H1 (cell line): ENCODE data around the gene IRF4. TPM values are rescaled to one million over a fixed set of nuclear protein-coding genes. Genes with fewer than 3 reads are reported as not detected.

Experiments
- CTCF ChIA-PET: fragments of 300-600 bp; sonication (Branson Sonifier 250); formaldehyde crosslinking; loops from one replicate; lab custom pipeline; 2021; ENCODE audit not compliant: partially characterized antibody; lab: Charles Lee
- POLR2A ChIA-PET: fragments of 300-600 bp; sonication (Branson Sonifier 250); formaldehyde crosslinking; loops from one replicate; lab custom pipeline; 2021; ENCODE audit warnings: inconsistent platforms; ENCODE audit not compliant: partially characterized antibody; lab: Charles Lee
- DNase-seq, 2 experiments: peaks; one replicate each; pipeline versions ENCODE4 v3.0.0 to v3.0.0-alpha.2; 2010 to 2022; ENCODE audit warnings: low spot score in 2 of 2, low read depth in 1 of 2, mixed read lengths in 1 of 2
- FAIRE-seq: peaks from 2 replicates; lab custom pipeline; 2011; peaks lifted over from hg19 to GRCh38; lab: Jason Lieb, UNC
- H2AFZ ChIP-seq: 2 replicates; pipeline ENCODE4 v1.8.1; 2012; ENCODE audit warnings: low read length, inconsistent platforms
- H2AK5ac ChIP-seq: 2 replicates; pipeline ENCODE4 v1.6.1; 2013; ENCODE audit warnings: low read depth, low read length
- H2BK120ac ChIP-seq: replicated peaks from 2 replicates; pipeline ENCODE3; 2013; ENCODE audit warnings: low read depth, low read length, inconsistent platforms
- H2BK12ac ChIP-seq: 2 replicates; pipeline ENCODE4 v1.6.1; 2013; ENCODE audit warnings: low read depth, low read length
- H2BK15ac ChIP-seq: 2 replicates; pipeline ENCODE4 v1.6.1; 2013; ENCODE audit warnings: low read length
- H2BK20ac ChIP-seq: 2 replicates; pipeline ENCODE4 v1.6.1; 2013; ENCODE audit warnings: low read length
- H2BK5ac ChIP-seq: 2 replicates; pipeline ENCODE4 v1.6.1; 2013; ENCODE audit warnings: low read depth, low read length
- H3K14ac ChIP-seq: 2 replicates; pipeline ENCODE4 v1.6.1; 2013; ENCODE audit warnings: inconsistent platforms; ENCODE audit not compliant: insufficient read length
- H3K18ac ChIP-seq: 2 replicates; pipeline ENCODE4 v1.6.1; 2013; ENCODE audit warnings: low read length; ENCODE audit errors: extremely low read depth
- H3K23ac ChIP-seq: 2 replicates; pipeline ENCODE4 v1.6.1; 2013; ENCODE audit warnings: inconsistent platforms; ENCODE audit not compliant: insufficient read length
- H3K23me2 ChIP-seq: 2 replicates; pipeline ENCODE4 v1.6.1; 2013; ENCODE audit warnings: low read depth, low read length
- H3K27ac ChIP-seq: 2 replicates; pipeline ENCODE4 v1.6.1; 2011; ENCODE audit warnings: low read depth, low read length, inconsistent platforms
- H3K27me3 ChIP-seq, 4 experiments: replicated peaks in 1 of 4; 1 replicate in 1 of 4; 2 replicates in 3 of 4; pipeline versions ENCODE4 v1.6.1 to v1.8.1; 2011 to 2013; ENCODE audit warnings: low read length in 3 of 4, mild to moderate bottlenecking in 3 of 4, inconsistent platforms in 2 of 4, mixed read lengths in 2 of 4, moderate library complexity in 1 of 4; ENCODE audit not compliant: control insufficient read depth in 3 of 4, insufficient read depth in 3 of 4; ENCODE audit errors: extremely low read depth in 1 of 4
- H3K36me3 ChIP-seq, 4 experiments: 2 replicates each; pipeline versions ENCODE4 v1.6.1 to v1.8.1; 2011 to 2013; ENCODE audit warnings: mild to moderate bottlenecking in 4 of 4, low read length in 3 of 4, moderate library complexity in 2 of 4, control low read depth in 1 of 4, inconsistent platforms in 1 of 4; ENCODE audit not compliant: insufficient read depth in 4 of 4, control insufficient read depth in 2 of 4
- H3K4ac ChIP-seq: replicated peaks from 2 replicates; pipeline ENCODE3; 2013; ENCODE audit warnings: low read length, low read depth, mixed read lengths, inconsistent platforms; ENCODE audit not compliant: insufficient read length
- H3K4me1 ChIP-seq, 4 experiments: replicated peaks in 1 of 4; 1 replicate in 1 of 4; 2 replicates in 3 of 4; pipeline versions ENCODE4 v1.6.1 to v1.8.1; 2011 to 2013; ENCODE audit warnings: low read length in 3 of 4, inconsistent platforms in 2 of 4, mixed read lengths in 1 of 4; ENCODE audit not compliant: insufficient read depth in 4 of 4, control insufficient read depth in 3 of 4
- H3K4me2 ChIP-seq, 2 experiments: 2 replicates each; pipeline versions ENCODE4 v1.6.1 to v1.8.1; 2011 to 2013; ENCODE audit warnings: low read depth in 2 of 2, low read length in 2 of 2, control low read depth in 1 of 2, inconsistent platforms in 1 of 2, mild to moderate bottlenecking in 1 of 2; ENCODE audit not compliant: insufficient read depth in 1 of 2
- H3K4me3 ChIP-seq, 4 experiments: fragments of 200-600, 300-600 bp in 1 of 4; sonication (generic), shearing (Covaris generic), sonication (Bioruptor Twin) in 1 of 4; 2 replicates each; pipeline versions ENCODE4 v1.5.1 to v1.8.1; 2011 to 2016; ENCODE audit warnings: low read length in 4 of 4, low read depth in 3 of 4, control low read depth in 2 of 4, inconsistent platforms in 2 of 4, mild to moderate bottlenecking in 2 of 4, mixed read lengths in 1 of 4, moderate library complexity in 1 of 4; ENCODE audit not compliant: insufficient read depth in 2 of 4; ENCODE audit errors: extremely low read depth in 1 of 4
- H3K56ac ChIP-seq: replicated peaks from 2 replicates; pipeline ENCODE3; 2013; ENCODE audit warnings: low read depth, mild to moderate bottlenecking, mixed read lengths, low read length, inconsistent platforms; ENCODE audit not compliant: insufficient read length
- H3K79me1 ChIP-seq: 2 replicates; pipeline ENCODE4 v1.6.1; 2013; ENCODE audit warnings: low read depth, low read length, control low read depth
- H3K79me2 ChIP-seq, 2 experiments: 2 replicates each; pipeline versions ENCODE4 v1.6.1 to v1.8.1; 2012 to 2013; ENCODE audit warnings: low read length in 2 of 2, mild to moderate bottlenecking in 2 of 2, inconsistent platforms in 1 of 2; ENCODE audit not compliant: insufficient read depth in 2 of 2, control insufficient read depth in 1 of 2
- H3K9ac ChIP-seq, 4 experiments: replicated peaks in 1 of 4; 1 replicate in 1 of 4; 2 replicates in 3 of 4; pipeline versions ENCODE4 v1.6.1 to v1.8.1; 2011 to 2013; ENCODE audit warnings: low read depth in 3 of 4, low read length in 3 of 4, control low read depth in 2 of 4, mild to moderate bottlenecking in 2 of 4, moderate library complexity in 2 of 4, inconsistent platforms in 1 of 4; ENCODE audit errors: extremely low read depth in 1 of 4
- H3K9me3 ChIP-seq, 2 experiments: 2 replicates each; pipeline versions ENCODE4 v1.6.1 to v1.8.1; 2012 to 2013; ENCODE audit warnings: mild to moderate bottlenecking in 2 of 2, moderate library complexity in 2 of 2, control low read depth in 1 of 2, inconsistent platforms in 1 of 2, low read depth in 1 of 2, low read length in 1 of 2, mixed read lengths in 1 of 2; ENCODE audit not compliant: insufficient read depth in 2 of 2
- H4K20me1 ChIP-seq, 2 experiments: replicated peaks in 1 of 2; 2 replicates each; pipeline versions ENCODE3 to v1.8.1; 2011 to 2013; ENCODE audit warnings: inconsistent platforms in 2 of 2, low read length in 2 of 2, mild to moderate bottlenecking in 1 of 2; ENCODE audit not compliant: insufficient read depth in 2 of 2, control insufficient read depth in 1 of 2
- H4K5ac ChIP-seq: 2 replicates; pipeline ENCODE4 v1.6.1; 2013; ENCODE audit warnings: low read length, low read depth, mixed read lengths, inconsistent platforms; ENCODE audit not compliant: insufficient read length
- H4K8ac ChIP-seq: 2 replicates; pipeline ENCODE4 v1.8.0; 2013; ENCODE audit warnings: mild to moderate bottlenecking, moderate library complexity, low read length, inconsistent platforms; ENCODE audit not compliant: insufficient read depth; ENCODE audit errors: extremely low read depth
- H4K91ac ChIP-seq: replicated peaks from 2 replicates; pipeline ENCODE3; 2013; ENCODE audit warnings: low read length, mixed read lengths, inconsistent platforms; ENCODE audit not compliant: insufficient read length
- CEBPB ChIP-seq: IDR thresholded peaks from 2 replicates; pipeline ENCODE4 v1.6.1; 2012; ENCODE audit warnings: low read depth, low read length
- CREB1 ChIP-seq: IDR thresholded peaks from 2 replicates; pipeline ENCODE4 v1.6.1; 2012; ENCODE audit warnings: inconsistent platforms
- NANOG ChIP-seq: IDR thresholded peaks from 2 replicates; pipeline ENCODE4 v1.6.1; 2011; ENCODE audit warnings: low read length, low read depth, mild to moderate bottlenecking, inconsistent platforms; ENCODE audit not compliant: insufficient read depth, poor library complexity, severe bottlenecking
- NRF1 ChIP-seq: IDR thresholded peaks from 2 replicates; pipeline ENCODE4 v1.6.1; 2011; ENCODE audit warnings: mild to moderate bottlenecking, low read depth, low read length, improper control_type of control experiment
- SIN3A ChIP-seq, 2 experiments: IDR thresholded peaks in 1 of 2; conservative IDR thresholded peaks in 1 of 2; 2 replicates each; pipeline ENCODE4 v1.6.1; 2011 to 2012; ENCODE audit warnings: low read length in 2 of 2, improper control_type of control experiment in 1 of 2, low read depth in 1 of 2, mild to moderate bottlenecking in 1 of 2
- SP1 ChIP-seq: IDR thresholded peaks from 2 replicates; pipeline ENCODE4 v1.6.1; 2011; ENCODE audit warnings: low read depth, low read length
- SRF ChIP-seq: IDR thresholded peaks from 2 replicates; pipeline ENCODE4 v1.6.1; 2011; ENCODE audit warnings: mild to moderate bottlenecking, low read depth, low read length, moderate library complexity
- TEAD4 ChIP-seq: IDR thresholded peaks from 2 replicates; pipeline ENCODE4 v1.6.1; 2012; ENCODE audit warnings: low read depth, low read length, inconsistent platforms, mixed read lengths
- WGBS, 2 experiments: shearing (Covaris generic) in 1 of 2; methylation state at CpG; one replicate each; pipeline versions ENCODE4 v1.1.6 to v1.1.7; 2013 to 2015; ENCODE audit warnings: low lambda C conversion rate in 2 of 2, mixed read lengths in 2 of 2, inconsistent platforms in 1 of 2, low coverage in 1 of 2, missing lambda C conversion rate in 1 of 2; ENCODE audit not compliant: insufficient replicate concordance in 2 of 2, insufficient coverage in 1 of 2, insufficient read length in 1 of 2; ENCODE audit errors: extremely low coverage in 1 of 2, missing lambda C conversion rate in 1 of 2; 5-methylcytosine and 5-hydroxymethylcytosine counted together
- polyA plus RNA-seq, 7 experiments: library from polyadenylated mRNA; depleted of rRNA in 3 of 7; stranded (reverse) in 5 of 7; unstranded in 2 of 7; fragments of >200 nt in 5 of 7; fragments of 200-250 nt in 2 of 7; gene quantifications; 1 replicate in 5 of 7; 2 replicates in 1 of 7; 4 replicates in 1 of 7; pipeline versions ENCODE4 v1.2.1 to v1.2.3, GENCODE V29; 2011 to 2013; ENCODE audit warnings: missing spikeins in 2 of 7, mixed read lengths in 2 of 7
- total RNA-seq: library from RNA; stranded (reverse); fragmentation: NEBNext Ultra II Directional; extraction: Animal tissue kit (Norgen Biotek cat#: 25700); gene quantifications from 2 replicates; pipeline ENCODE4 v1.2.1, GENCODE V29; 2021
- TF ChIP-seq, protein P1 (sequence below): IDR thresholded peaks from 2 replicates; pipeline ENCODE4 v1.6.1; 2011; ENCODE audit warnings: low read depth, mild to moderate bottlenecking, low read length; ENCODE audit not compliant: insufficient read depth
- TF ChIP-seq, protein P2 (sequence below), 3 experiments: IDR thresholded peaks; 1 replicate in 2 of 3; 2 replicates in 1 of 3; pipeline versions ENCODE4 v1.5.1 to v1.6.1; 2011; ENCODE audit warnings: low read length in 3 of 3, mild to moderate bottlenecking in 3 of 3, inconsistent platforms in 2 of 3, low read depth in 1 of 3, moderate library complexity in 1 of 3; ENCODE audit not compliant: insufficient read depth in 1 of 3; ENCODE audit errors: control extremely low read depth in 1 of 3
- TF ChIP-seq, protein P3 (sequence below): IDR thresholded peaks from 2 replicates; pipeline ENCODE4 v1.6.1; 2012; ENCODE audit warnings: inconsistent platforms

The IRF4 gene
- total and polyA plus RNA-seq, 2 of the 8 experiments (the other 6 are each of a cell fraction or from before 2014, with no cell fraction given) = 0.77 to 2.1 TPM

DNA sequence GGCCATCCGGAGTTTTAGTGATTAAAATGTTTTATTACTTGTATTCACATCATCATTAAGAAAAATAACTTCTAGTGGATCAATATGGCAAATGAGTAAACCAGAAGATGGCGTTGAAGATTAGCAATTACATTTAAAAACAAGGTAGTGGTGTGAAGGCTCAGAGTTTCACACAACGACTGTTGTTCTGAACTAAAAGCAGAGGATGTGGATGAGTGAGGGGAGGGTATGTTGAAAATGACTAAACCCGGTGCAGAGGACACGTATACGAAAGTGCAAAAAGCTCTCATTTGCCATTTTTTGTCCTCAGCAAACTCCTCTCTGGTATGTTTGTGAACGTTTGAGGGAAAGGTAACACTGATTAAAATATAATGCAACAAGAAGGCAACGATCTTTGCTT lies 1.9 kb upstream of the IRF4 start:
- peaks cover 0 to 5% of the 10 kb centered on the region in 2 experiments for H4K20me1 ChIP-seq
- H3K79me2 ChIP-seq = no peaks in the 10 kb centered on the region
- H2BK120ac ChIP-seq = no peak overlapping the region
- no peak overlapping the region for H4K8ac ChIP-seq
- H3K79me1 ChIP-seq = no peaks in the 10 kb centered on the region
- no peak overlapping the region for H3K14ac ChIP-seq
- ChIA-PET POLR2A (no interaction called here), CTCF (interaction anchor here (1.0 kb wide), 2 partner anchors 17 to 141 kb away, joined by 3 to 4 read pairs; no protein-coding TSS in a partner anchor)
- H2AK5ac ChIP-seq = no peak overlapping the region
- no peak overlapping the region for H3K56ac ChIP-seq
- FAIRE-seq (no peak), DNase-seq (no peak)
- H3K18ac ChIP-seq = no peak overlapping the region
- H2AFZ ChIP-seq = no peak overlapping the region
- H3K23ac ChIP-seq = no peak overlapping the region
- H3K4me1 ChIP-seq = peaks cover 2 to 6% (median 4%) of the 10 kb centered on the region in 4 experiments; a peak in 4 of 7 replicates
- no peak overlapping the region for H3K9ac ChIP-seq
- H3K27ac ChIP-seq = no peak overlapping the region
- H4K5ac ChIP-seq = no peak overlapping the region
- no peak overlapping the region for H4K91ac ChIP-seq
- H3K4ac ChIP-seq = no peak overlapping the region
- no peaks in the 10 kb centered on the region for H3K9me3 ChIP-seq
- peaks cover 0 to 8% (median 0%) of the 10 kb centered on the region in 4 experiments; a peak in 1 of 8 replicates for H3K36me3 ChIP-seq
- 84% methylated on average over 8 of the region's 8 CpGs; no CpG with 5 or more reads in 1 of the 2 experiments for WGBS, 2 experiments
- H3K27me3 ChIP-seq = peaks cover 24 to 55% (median 52%) of the 10 kb centered on the region in 4 experiments
- no peak overlapping the region for H2BK15ac ChIP-seq
- H3K23me2 ChIP-seq = peaks cover 17% of the 10 kb centered on the region; the same call in 1 of the 2 replicates
- no peak overlapping the region for H2BK20ac ChIP-seq
- H3K4me3 ChIP-seq = no peak overlapping the region
- no peak overlapping the region for H2BK12ac ChIP-seq
- no peak overlapping the region for H3K4me2 ChIP-seq
- H2BK5ac ChIP-seq = no peak overlapping the region
- TF ChIP-seq SIN3A (conservative IDR thresholded peaks at IDR 0.05 in 1 of 2, IDR thresholded peaks at IDR 0.05 in 1 of 2; ENCODE audit: low read depth in 1 of 2, low read length in 2 of 2) (no peak), TEAD4 (no peak), SP1 (no peak), NRF1 (no peak), CREB1 (no peak), CEBPB (no peak), NANOG (no peak), SRF (no peak)
- TF ChIP-seq, protein P1, sequence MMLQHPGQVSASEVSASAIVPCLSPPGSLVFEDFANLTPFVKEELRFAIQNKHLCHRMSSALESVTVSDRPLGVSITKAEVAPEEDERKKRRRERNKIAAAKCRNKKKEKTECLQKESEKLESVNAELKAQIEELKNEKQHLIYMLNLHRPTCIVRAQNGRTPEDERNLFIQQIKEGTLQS = no peak
- TF ChIP-seq, protein P2, sequence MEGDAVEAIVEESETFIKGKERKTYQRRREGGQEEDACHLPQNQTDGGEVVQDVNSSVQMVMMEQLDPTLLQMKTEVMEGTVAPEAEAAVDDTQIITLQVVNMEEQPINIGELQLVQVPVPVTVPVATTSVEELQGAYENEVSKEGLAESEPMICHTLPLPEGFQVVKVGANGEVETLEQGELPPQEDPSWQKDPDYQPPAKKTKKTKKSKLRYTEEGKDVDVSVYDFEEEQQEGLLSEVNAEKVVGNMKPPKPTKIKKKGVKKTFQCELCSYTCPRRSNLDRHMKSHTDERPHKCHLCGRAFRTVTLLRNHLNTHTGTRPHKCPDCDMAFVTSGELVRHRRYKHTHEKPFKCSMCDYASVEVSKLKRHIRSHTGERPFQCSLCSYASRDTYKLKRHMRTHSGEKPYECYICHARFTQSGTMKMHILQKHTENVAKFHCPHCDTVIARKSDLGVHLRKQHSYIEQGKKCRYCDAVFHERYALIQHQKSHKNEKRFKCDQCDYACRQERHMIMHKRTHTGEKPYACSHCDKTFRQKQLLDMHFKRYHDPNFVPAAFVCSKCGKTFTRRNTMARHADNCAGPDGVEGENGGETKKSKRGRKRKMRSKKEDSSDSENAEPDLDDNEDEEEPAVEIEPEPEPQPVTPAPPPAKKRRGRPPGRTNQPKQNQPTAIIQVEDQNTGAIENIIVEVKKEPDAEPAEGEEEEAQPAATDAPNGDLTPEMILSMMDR (IDR thresholded peaks at IDR 0.05; ENCODE audit: control extremely low read depth in 1 of 3, insufficient read depth in 1 of 3, low read depth in 1 of 3, low read length in 3 of 3) = no peak
- TF ChIP-seq, protein P3, sequence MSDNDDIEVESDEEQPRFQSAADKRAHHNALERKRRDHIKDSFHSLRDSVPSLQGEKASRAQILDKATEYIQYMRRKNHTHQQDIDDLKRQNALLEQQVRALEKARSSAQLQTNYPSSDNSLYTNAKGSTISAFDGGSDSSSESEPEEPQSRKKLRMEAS = no peak
